ENCODE data around the gene CROCC2.

Gene CROCC2

GRCh38 chr2:241009191-241009590 is 103.1 kb downstream of the CROCC2 start:
- no peak for DNase-seq

- peak in 20 of 56 donors; percentile 23 to 69 (median 39) for DNase-seq
Observed at GRCh38 chr2:241009601-241010530, 103.7 kb downstream of the CROCC2 start.

DNA sequence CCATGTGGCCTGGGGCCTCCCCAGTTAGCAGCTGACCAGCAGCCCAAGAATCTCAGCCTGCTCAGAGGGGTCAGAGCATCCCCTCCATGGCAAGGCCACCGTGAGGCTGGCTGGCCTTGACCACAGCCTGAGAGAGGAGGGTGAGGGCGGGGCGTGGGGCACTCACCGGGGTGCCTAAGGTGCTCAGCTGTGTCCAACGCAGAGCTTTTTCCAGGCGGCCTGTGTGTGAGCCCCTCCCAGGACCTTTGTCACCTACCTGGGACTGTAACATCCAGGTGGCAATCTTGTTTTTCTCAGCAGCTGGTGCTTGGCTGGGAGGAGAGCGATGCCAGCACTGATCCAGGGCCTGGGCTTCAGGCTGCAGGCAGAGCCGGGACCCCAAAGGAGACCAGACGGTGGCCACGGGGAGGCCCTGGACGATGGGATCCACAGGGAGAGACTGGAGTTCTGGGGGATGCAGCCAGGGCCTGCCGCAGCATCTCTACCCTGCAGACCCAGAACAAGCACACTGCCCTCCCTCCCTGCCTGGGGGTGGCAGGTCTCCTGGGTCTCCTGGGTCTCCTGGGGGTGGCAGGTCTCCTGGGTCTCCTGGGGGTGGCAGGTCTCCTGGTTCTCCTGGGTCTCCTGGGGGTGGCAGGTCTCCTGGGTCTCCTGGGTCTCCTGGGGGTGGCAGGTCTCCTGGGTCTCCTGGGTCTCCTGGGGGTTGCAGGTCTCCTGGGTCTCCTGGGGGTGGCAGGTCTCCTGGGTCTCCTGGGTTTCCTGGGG is 104.6 kb downstream of the CROCC2 start:
- DNase-seq = no peak

GRCh38 chr2:241011296-241011600 is 105.1 kb downstream of the CROCC2 start:
- no peak for DNase-seq

- DNase-seq = no peak
Observed at GRCh38 chr2:241011751-241012510, 105.8 kb downstream of the CROCC2 start.

DNA sequence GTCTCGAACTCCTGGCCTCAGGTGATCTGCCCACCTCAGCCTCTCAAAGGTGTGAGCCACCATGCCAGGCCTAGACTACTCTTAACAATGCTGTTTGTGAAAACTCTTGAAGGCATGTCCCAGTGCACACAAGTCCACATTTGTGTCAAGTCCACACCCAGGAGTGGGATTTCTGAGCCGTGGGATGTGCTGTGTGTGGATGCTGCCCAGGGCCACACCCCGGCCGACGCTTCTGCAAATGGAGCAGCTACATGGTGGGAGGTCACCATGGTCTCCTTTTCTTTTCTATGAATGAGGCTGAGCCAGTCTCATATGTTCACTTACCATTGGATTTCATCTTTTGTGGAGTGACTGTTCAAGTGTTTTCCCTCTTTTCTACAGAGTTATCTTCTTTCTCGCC is 108.1 kb downstream of the CROCC2 start:
- no peak for DNase-seq

DNA sequence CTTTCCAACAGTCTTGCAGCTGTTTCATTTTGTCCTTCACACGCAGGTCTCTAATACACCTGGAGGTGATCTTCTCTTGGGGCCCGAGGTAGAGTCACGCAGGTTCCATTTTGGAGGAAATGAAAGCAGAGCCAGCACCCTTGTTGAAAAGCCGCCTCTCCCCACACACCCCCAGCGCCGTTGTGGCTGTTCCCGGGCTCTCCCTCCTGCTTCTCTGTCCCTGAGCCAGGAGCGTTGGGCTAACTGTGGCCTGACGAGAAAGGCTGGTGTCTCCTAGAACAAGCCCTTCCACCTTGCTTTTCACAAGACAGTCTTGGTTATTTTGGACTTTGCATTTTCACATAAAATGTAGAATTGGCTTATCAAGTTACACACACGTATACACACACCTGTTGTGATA is 108.6 kb downstream of the CROCC2 start:
- DNase-seq = no peak

DNA sequence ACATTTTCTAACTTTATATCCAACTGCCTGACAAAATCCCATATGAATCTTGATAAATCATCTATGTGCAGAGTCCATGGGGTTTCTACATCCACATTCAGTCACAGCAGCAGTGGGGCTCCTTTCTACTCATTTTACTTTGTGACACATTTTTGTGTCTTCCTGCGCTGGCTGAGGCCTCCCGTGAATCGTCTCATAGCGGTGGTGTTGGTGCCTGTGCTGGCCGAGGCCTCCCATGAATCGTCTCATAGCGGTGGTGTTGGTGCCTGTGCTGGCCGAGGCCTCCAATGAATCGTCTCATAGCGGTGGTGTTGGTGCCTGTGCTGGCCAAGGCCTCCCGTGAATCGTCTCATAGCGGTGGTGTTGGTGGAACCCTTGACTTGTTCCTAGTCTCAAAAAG is 109.3 kb downstream of the CROCC2 start:
- no peak for DNase-seq

- DNase-seq = no peak
Observed at GRCh38 chr2:241017228-241017940, 111.2 kb downstream of the CROCC2 start.

GRCh38 chr2:241018051-241018891 is 112.1 kb downstream of the CROCC2 start:
- DNase-seq = no peak

DNA sequence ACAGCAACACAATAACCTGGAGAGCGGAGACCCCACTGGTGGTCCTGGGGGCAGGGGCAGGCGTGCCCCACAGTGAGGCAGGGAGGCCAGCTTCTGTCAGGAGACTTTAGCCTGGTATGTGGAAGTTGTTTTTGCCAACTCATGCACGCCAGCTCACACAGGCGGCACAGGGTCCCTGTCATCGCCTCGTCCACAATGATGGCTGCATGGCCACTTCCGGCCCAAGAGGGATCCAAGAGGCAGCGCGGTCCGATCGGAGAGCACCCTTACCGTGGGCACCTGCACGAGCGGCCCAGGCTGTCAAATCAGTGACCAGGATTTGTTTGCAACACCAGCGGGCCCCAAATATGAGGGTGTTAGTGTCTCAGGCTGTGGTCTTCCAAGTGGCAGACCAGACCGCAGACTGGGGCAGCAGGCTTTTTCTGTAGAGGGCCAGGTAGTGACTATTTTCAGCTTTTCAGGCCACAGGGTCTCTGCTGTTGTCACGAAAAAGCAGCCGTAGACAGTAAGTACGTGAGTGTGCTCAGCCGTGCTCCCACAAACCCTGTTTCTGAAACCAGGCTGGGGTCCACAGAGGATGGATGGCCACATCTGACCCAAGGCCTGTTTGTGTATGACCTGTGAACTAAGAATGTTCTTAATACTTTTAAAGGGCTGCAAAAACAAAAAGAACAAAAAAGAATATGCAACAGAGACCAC is 113.5 kb downstream of the CROCC2 start:
- no peak for DNase-seq

DNA sequence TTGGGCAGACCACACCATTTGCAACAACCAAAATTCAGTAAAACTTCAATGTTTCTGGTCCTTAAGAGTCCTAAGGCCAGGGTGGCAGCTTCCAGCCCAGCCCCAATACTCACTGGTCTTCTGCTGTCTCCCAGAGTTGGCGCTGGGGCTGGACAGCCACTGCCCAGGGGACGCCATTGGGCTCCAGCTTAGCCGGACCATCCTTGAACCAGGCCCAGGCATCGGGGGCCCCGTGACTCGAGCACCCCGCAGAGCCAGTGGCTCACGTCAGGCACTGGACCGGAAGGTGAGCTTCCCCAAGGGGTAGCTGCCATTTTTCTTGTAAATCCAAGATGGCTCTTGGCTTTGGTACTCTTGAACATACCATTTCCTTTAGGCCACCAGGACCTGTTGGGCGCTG is 114.1 kb downstream of the CROCC2 start:
- no peak for DNase-seq

- DNase-seq = no peak
Observed at GRCh38 chr2:241020629-241021190, 114.6 kb downstream of the CROCC2 start.

DNA sequence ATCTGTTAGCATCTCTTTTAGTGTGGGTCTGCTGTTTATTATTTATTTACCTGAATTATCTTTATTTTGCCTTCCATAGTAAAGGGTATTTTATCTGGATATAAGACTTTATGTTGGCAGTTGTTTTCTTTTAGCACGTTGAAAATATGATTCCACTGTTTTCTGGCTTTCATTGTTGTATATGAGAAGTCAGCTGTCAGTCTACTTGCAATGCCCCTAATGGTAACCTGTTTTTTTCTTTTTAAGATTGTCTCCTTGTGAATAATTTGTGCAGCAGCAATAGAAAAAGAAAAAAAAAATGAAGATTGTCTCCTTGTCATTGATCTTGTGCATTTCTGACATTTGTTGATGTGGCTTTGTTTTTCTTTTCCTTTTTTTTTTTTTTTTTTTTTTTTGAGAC is 119.5 kb downstream of the CROCC2 start:
- no peak for DNase-seq

DNA sequence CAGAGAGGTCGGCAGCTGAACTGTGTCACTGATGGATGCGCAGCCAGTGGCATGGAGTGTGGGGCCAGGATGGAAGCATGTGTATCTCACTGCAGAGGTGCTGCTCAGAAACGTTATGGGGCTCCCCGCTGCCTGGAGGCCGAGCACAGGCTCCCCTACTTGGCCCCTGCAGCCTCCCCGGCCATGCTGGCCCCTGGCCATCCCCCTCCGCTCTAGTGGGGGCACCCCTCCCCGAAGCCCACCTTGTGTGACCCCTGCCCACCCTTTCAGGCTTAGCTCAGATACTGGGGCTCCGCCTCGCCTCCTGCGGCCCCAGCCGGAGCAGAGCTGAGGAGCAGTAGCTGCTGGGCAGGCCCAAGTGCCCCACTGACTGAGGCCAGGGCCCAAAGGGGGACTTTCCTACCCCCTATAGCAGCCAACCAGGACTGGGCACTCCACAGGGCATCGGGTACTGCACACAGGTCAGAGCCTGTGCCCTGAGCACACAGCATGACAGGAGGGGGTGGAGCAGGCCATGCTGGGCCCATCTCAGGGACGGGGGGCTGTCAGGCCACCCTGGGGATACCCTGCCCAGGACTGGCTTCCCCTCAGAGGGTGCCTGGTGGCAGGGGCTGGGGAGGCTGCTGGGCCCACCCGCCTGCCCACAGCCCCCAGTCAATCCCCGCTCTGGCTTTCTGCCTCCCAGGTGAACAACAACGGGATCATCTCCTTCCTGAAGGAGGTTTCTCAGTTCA is 123.6 kb downstream of the CROCC2 start:
- no peak for DNase-seq

- no peak for DNase-seq
Observed at GRCh38 chr2:241030333-241030680, 124.2 kb downstream of the CROCC2 start.

GRCh38 chr2:241030883-241031282 is 124.7 kb downstream of the CROCC2 start:
- DNase-seq = no peak

DNA sequence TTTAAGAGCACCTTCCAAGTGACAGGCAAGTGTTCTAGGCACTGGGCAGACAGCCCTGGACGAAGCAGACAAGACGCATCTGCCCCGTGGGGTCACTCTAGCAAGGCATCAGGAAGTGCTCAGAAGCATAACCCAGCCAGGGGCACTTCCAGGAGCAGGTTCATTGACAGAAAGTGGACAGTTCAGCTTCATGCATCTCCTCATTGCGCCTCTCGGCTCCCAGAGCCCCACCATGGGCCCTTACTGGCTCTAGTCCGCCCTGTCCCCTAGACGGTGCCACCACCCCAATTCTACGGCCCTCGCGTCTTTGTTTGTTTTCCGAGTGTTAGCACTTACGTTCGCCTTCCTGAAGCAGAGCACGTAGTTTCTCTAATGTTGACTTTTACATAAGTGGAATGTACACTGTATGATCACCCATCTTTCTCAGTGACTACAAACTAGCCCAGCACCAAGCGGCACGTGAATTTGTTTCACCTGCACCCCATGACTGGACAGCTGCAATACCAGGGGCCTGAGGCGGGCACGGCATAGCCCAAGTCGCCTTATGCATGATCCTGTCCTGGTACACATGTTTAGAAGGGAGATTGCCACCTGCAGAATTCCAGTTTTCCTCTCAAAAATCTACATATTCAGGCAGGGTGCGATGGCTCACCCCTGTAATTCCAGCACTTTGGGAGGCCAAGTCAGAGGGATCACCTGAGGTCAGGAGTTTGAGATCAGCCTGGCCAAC is 125.5 kb downstream of the CROCC2 start:
- no peak for DNase-seq

All from amygdala (tissue), 56 donors.